ENCODE data around the gene ARHGEF6.

ARHGEF6 gene

DNA sequence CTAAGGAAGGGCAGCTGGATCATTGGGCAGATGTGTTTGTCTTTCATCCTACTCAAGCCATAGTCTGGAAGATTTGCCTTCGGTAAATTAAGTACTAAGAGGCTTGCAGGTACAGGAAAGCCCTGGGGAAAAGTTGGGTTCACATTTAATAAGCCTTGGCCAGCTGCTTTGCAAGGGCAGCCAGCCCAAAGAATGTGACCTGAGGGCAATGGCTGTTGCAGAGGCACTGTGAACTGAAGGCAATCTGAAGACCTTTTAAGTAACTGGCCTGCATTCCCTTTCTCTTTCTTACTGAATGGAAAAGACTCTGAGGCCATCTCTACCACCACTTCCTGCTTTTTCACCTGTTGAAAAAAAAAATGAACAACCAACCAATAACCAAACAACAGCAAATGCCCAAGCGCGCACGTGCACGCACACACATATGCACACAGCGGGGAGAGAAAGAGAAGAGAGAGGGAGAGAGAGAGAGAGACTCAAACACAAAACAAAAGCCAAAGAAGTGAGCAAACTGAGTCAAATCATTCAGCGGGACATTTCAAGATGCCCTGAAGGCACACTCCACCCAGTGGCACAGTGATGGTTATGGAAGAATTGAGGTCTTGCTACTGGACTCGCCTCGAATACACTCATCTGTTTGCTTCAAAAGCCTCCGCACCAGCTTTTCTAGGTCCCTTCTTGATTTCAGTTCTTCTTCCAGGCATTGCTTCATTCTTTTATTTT lies 113.1 kb downstream of the ARHGEF6 start:
- H3K4me1 Mint-ChIP-seq (ENCODE audit: low read depth) = peaks cover 75% of the 10 kb centered on the region
- peaks cover 16% of the 10 kb centered on the region for H3K27me3 Mint-ChIP-seq
- no peak for DNase-seq
- peaks cover 4% of the 10 kb centered on the region for H3K9me3 Mint-ChIP-seq
- peaks cover 88% of the 10 kb centered on the region for H3K36me3 Mint-ChIP-seq (ENCODE audit: low read depth)
- H3K4me3 Mint-ChIP-seq = no peak overlapping the region
- peak overlapping the region; percentile 61 for H3K27ac Mint-ChIP-seq

DNA sequence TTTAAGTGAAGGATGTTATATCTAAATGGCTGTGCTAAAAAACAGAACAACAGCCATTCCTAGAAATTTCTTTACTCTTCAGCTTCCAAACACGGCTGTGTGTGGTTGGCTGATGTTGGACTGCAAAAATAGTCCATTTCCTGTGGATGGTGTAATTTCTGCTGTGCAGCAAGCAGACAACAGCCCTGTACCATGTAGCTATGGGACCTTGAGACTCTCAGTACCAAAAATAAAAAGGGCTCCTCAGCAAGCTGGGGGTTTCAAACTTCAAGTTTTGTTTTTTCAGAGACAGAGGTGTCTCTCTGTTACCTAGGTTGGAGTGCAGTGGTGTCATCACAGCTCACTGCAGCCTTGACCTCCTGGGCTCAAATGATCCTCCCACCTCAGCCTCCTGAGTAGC lies 114.6 kb downstream of the ARHGEF6 start:
- DNase-seq = no peak
- Mint-ChIP-seq H3K27ac (no peak overlapping the region), H3K9me3 (peaks cover 4% of the 10 kb centered on the region), H3K4me1 (ENCODE audit: low read depth) (peaks cover 71% of the 10 kb centered on the region), H3K4me3 (no peak overlapping the region), H3K36me3 (ENCODE audit: low read depth) (peaks cover 85% of the 10 kb centered on the region), H3K27me3 (peaks cover 25% of the 10 kb centered on the region)

DNA sequence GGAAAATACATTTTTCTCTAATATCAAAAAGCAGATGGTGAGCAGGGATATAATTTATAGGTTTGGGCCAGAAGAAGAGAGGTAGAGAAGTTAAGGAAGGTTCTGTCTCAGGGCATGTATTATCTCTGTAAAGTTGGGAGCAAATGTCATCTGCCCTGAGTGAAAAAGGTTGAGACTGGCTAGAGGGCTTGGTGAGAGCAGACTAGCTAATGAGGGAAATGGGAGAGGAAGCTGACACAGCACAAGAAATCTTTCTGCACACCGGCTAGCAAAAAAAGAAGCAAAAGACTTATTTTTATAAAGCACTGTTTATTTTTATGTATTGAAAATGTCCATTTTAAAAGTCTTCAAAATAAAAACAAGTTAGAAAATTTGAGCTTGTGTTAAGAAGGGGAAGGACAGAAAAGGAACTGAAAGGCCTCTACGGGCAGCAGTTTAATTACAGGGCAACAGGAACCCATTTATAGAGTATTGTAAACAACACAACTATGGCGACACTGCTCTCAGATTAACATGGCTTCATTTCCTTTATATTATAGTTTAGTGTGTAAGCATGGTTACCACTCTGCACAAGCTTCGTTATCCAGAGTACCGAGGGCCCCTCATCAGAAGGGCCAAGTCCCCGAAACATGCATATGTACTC lies 115.4 kb downstream of the ARHGEF6 start:
- Mint-ChIP-seq H3K4me3 (no peak overlapping the region), H3K9me3 (peaks cover 4% of the 10 kb centered on the region), H3K27me3 (peaks cover 28% of the 10 kb centered on the region), H3K36me3 (ENCODE audit: low read depth) (peaks cover 84% of the 10 kb centered on the region), H3K4me1 (ENCODE audit: low read depth) (peaks cover 71% of the 10 kb centered on the region), H3K27ac (peak overlapping the region; percentile 66)
- DNase-seq = no peak

DNA sequence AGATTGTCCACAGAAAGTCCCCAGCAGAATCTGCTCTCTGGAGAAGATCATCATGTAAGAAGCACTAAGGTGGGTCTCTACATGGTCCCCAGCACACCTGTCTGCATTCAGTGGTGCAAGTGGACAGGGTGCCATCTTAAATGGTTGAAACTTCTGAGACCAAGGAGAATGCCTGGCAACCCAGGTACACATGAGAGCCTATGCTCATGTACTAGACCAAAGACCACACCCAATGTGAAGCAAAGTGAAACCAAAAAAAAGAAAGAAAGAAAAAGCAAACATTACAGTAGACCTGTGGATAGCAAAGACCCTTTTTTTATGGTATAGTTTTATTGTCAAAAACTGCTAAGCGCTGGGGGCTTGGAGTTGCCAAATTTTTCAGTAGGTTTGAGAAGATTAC lies 117.8 kb downstream of the ARHGEF6 start:
- H3K9me3 Mint-ChIP-seq = peaks cover 4% of the 10 kb centered on the region
- peak overlapping the region; percentile 79 for H3K27ac Mint-ChIP-seq

DNA sequence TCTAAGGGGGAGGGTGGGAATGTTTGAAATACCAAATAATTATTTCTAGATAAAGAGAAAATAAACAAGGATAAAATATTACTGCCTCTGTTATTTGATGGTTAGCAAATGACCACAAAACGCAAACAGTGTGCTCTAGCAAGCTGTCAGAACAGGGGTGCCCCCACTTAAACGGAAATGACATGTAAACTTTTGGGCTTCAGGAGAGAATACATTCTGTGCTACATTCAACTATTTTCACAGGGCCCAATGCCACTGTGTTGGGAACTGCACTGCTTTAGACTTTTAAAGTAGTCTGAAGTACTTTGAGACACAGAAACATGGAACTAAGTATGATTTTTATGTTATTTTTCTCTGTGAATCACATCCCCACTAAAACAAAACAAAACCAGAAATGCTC lies 118.6 kb downstream of the ARHGEF6 start:
- no peak overlapping the region for H3K4me3 Mint-ChIP-seq
- H3K27me3 Mint-ChIP-seq = peaks cover 15% of the 10 kb centered on the region
- H3K27ac Mint-ChIP-seq = peak overlapping the region; percentile 79
- H3K9me3 Mint-ChIP-seq = peaks cover 4% of the 10 kb centered on the region
- peaks cover 87% of the 10 kb centered on the region for H3K36me3 Mint-ChIP-seq (ENCODE audit: low read depth)
- peaks cover 77% of the 10 kb centered on the region for H3K4me1 Mint-ChIP-seq (ENCODE audit: low read depth)
- DNase-seq = no peak

More for the DNA sequence above, 117.8 kb downstream of the ARHGEF6 start:
- Mint-ChIP-seq H3K27me3 (peaks cover 15% of the 10 kb centered on the region), H3K4me1 (ENCODE audit: low read depth) (peaks cover 79% of the 10 kb centered on the region), H3K36me3 (ENCODE audit: low read depth) (peaks cover 87% of the 10 kb centered on the region), H3K4me3 (no peak overlapping the region)
- no peak for DNase-seq

DNA sequence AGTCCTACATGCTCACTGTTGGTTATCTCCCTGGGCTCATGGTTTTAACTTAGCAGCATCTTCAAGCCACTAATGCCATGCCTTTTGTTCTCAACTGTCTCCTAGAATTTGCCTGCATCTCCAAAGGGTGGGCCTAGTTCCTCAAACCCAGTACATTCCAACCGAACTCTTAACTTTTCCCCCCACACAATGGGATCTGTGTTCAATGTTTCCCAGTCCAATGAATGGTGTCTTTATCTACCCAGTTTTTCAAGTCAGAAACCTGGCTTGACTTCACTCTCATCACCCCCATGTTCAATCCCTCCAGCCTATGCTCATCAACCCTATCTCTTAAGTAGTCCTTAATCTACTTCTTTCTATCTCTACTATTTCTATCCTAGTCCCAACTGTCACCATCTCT lies 119.8 kb downstream of the ARHGEF6 start:
- Mint-ChIP-seq H3K4me1 (ENCODE audit: low read depth) (peaks cover 81% of the 10 kb centered on the region), H3K27me3 (peaks cover 23% of the 10 kb centered on the region), H3K27ac (peak overlapping the region; percentile 95), H3K36me3 (ENCODE audit: low read depth) (peaks cover 87% of the 10 kb centered on the region), H3K9me3 (peaks cover 4% of the 10 kb centered on the region), H3K4me3 (no peak overlapping the region)
- no peak for DNase-seq

DNA sequence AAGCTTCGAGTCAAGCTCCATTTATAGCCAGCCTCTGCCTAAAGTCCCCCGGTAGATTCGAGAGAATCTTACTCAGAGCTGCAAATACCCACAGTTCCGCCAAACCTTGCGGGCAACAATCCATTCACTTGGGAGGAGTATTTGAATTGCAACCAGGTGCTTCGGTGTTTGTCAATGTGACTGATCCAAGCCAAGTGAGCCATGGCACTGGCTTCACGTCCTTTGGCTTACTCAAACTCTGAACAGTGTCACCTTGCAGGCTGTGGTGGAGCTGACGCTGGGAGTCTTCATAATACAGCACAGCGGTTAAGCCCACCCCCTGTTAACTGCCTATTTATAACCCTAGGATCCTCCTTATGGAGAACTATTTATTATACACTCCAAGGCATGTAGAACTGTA lies 121.6 kb downstream of the ARHGEF6 start:
- Mint-ChIP-seq H3K27me3 (peaks cover 29% of the 10 kb centered on the region), H3K9me3 (no peaks in the 10 kb centered on the region), H3K36me3 (ENCODE audit: low read depth) (peaks cover 88% of the 10 kb centered on the region), H3K27ac (peak overlapping the region; percentile 95), H3K4me3 (peak overlapping the region; percentile 83), H3K4me1 (ENCODE audit: low read depth) (peaks cover 84% of the 10 kb centered on the region)
- DNase-seq = no peak

DNA sequence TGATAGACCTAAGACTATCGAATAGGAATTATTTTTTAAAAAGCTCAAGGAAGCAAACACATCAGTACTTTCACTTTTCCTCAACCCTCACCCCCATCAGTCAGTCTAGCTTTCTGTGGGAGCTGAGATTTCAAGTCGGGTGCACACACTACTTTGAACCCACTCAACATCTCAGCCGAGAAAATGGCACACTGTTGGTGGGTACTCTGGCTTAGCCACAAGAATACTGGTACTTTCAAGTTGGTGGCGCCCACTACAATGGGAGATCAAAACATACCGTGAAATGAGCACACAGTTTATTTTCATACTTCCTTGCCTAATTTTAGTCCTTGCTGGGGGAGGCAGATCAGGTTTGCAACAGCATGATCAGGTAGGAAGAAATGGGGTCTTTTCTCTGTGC lies 122.6 kb downstream of the ARHGEF6 start:
- Mint-ChIP-seq H3K4me1 (ENCODE audit: low read depth) (peaks cover 86% of the 10 kb centered on the region), H3K9me3 (no peaks in the 10 kb centered on the region), H3K27me3 (peaks cover 29% of the 10 kb centered on the region), H3K27ac (peak overlapping the region; percentile 95), H3K36me3 (ENCODE audit: low read depth) (peaks cover 90% of the 10 kb centered on the region), H3K4me3 (peak overlapping the region; percentile 83)
- no peak for DNase-seq

DNA sequence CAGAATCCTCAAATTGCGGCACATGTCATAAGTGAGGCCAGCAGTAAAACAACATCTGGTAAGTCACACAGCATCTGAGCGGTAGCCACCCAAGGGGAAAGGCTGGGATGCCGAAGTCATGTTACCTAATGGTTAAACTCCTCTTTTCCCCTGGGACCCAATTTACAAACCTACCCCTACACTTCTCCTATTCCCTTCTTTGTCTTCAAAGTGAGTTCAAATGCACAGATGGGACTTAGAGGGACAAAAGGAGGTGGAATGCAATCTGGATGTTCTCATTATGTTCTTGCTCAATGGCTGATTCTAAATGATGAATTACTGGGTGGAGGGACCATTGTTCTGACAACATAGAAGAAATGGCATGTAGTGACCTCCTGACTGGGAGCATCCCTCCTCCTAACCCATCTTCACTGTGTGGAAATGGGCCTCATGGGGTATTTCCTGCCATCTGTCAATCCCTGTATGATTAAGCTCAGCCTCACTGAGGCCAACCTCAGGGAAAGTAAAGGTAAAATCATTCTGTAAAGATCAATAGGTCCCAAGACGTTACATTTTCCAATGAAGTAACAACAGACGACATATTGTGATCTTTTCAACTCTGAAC lies 124.3 kb downstream of the ARHGEF6 start:
- DNase-seq = no peak
- Mint-ChIP-seq H3K27ac (peak overlapping the region; percentile 95), H3K4me1 (ENCODE audit: low read depth) (peaks cover 80% of the 10 kb centered on the region), H3K4me3 (peak overlapping the region; percentile 83), H3K27me3 (peaks cover 25% of the 10 kb centered on the region), H3K36me3 (ENCODE audit: low read depth) (peaks cover 98% of the 10 kb centered on the region), H3K9me3 (no peaks in the 10 kb centered on the region)

DNA sequence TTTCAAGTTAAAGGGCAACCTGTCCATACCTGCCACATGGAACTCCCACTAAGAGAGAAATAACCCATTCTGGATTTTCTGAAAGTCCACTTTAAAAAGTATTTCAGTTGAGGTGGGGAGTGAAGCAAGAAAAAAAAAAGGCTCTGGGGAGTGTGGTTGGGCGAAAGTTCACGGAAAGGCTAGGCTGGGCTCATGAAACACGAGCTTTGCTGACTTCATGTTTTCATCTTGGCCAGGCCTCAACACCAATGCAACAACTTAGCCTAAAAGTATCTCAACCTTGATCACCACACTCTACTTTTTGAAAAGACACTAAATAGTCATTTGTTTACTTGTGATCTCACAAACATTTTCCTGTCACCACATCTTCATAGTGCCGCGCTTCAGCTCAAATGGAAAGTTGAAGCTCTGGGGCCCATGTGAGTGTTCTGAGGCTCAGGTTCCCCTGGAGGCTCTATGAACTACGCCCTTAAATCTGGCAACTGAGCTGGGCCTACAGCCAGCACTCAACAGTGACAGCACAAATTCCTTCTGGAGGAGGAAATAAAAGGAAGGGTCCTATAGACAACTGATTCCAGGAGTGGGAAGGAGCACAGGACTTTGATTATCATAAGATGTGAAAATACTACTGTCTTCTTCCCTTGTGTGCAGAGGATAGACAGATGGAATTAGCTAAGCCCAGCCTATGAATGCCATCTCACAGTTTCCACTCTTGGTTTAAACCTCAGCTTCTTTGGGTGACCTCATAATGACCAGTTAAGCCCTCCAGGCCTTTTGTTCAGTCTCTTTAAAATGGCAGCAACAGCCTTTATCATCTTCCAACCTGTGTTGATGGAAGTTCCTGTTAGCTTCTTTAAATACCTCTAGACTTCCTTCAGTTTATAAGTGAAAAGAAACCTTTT lies 127.7 kb downstream of the ARHGEF6 start:
- peak overlapping the region; percentile 95 for H3K27ac Mint-ChIP-seq
- DNase-seq = no peak
- peaks cover 48% of the 10 kb centered on the region for H3K4me1 Mint-ChIP-seq (ENCODE audit: low read depth)
- H3K9me3 Mint-ChIP-seq = no peaks in the 10 kb centered on the region
- H3K4me3 Mint-ChIP-seq = peak overlapping the region; percentile 83
- peaks cover 97% of the 10 kb centered on the region for H3K36me3 Mint-ChIP-seq (ENCODE audit: low read depth)
- H3K27me3 Mint-ChIP-seq = peaks cover 27% of the 10 kb centered on the region

DNA sequence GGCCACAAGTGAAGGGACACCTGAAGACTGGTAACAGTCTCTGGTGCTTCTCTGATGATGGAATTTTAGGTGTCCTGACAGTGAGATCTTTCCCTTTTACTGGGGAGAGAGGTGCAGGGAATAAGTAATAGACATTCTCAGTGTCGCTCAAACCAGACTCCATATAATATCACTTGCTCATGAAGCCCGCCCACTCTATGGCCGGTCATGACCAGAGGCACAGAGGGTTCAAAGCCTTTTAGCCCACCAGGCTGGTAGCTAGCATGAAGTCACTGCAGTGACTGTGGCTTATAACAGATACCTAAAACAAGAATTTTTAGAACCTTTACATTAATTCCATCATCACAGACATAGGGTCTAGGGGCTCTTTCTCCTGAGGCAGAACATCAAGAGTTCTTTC lies 129.9 kb downstream of the ARHGEF6 start:
- H3K36me3 Mint-ChIP-seq (ENCODE audit: low read depth) = peaks cover 75% of the 10 kb centered on the region
- H3K4me1 Mint-ChIP-seq (ENCODE audit: low read depth) = peaks cover 47% of the 10 kb centered on the region
- no peak for DNase-seq
- peak overlapping the region; percentile 83 for H3K4me3 Mint-ChIP-seq
- H3K27ac Mint-ChIP-seq = peak overlapping the region; percentile 95
- no peaks in the 10 kb centered on the region for H3K9me3 Mint-ChIP-seq
- peaks cover 16% of the 10 kb centered on the region for H3K27me3 Mint-ChIP-seq

DNA sequence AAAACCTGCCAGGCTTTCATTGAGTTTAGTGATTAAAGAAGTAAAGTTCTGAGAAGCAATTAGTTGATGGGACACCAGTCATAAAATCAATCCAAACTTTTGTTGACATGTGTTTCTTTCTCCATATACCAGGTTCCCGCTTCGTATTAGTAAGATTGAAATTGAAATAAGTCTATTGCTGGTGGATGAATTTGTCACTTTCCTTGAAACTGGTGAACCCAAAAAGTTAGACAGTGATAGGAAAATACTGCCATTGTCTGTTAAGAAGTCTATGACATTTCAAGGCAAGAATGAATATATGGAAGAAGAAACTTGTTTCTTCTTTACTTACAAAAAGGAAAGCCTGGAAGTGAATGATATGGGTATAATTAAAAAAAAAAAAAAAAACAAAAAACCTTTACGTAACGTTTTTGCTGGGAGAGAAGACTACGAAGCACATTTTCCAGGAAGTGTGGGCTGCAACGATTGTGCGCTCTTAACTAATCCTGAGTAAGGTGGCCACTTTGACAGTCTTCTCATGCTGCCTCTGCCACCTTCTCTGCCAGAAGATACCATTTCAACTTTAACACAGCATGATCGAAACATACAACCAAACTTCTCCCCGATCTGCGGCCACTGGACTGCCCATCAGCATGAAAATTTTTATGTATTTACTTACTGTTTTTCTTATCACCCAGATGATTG lies 132.9 kb downstream of the ARHGEF6 start, which contains the start of gene CD40LG:
Gene CD40LG (plus strand): TSS at position 482 of the 684 bp plus-strand sequence. CDS start 91 bp downstream, at position 573.
- Mint-ChIP-seq H3K27ac (peak within 1 kb of the TSS; percentile 95), H3K4me1 (ENCODE audit: low read depth) (peaks cover 43% of the 10 kb centered on the region), H3K9me3 (no peaks in the 10 kb centered on the region), H3K36me3 (ENCODE audit: low read depth) (peaks cover 45% of the 10 kb centered on the region), H3K4me3 (peak within 1 kb of the TSS; percentile 83), H3K27me3 (peaks cover 16% of the 10 kb centered on the region)
- no peak for DNase-seq

DNA sequence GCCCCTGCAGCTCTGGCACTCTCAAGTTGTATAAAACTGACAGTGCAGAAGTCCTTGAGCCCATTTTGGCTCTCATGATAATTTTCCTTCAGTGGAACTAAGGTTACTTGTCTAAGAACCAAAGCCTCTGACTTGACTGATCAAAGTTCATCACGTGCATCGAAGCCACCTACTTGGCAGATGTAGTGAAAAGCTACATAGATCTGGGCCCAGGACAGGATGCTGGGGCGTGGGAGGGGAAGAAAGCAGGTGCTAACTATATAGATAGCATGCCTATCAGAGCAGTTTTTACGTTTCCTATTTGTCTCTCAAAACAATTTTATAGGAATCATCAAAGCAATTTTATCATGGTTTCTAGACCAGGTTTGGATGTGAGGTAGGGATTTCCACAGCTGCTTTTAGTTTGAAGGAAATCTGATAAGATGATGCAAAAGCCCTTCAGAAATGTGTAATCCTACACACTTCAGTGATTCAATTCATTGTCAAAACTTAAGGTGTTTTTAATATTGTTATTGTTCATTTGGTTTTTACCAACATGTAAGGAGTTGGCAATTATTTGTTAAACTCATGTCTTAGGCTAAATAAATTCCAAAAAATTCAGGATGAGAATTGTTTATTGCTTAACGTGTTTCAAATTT lies 134.0 kb downstream of the ARHGEF6 start:
- peaks cover 34% of the 10 kb centered on the region for H3K36me3 Mint-ChIP-seq (ENCODE audit: low read depth)
- H3K27ac Mint-ChIP-seq = peak overlapping the region; percentile 95
- H3K4me1 Mint-ChIP-seq (ENCODE audit: low read depth) = peaks cover 51% of the 10 kb centered on the region
- peaks cover 21% of the 10 kb centered on the region for H3K27me3 Mint-ChIP-seq
- H3K4me3 Mint-ChIP-seq = peak overlapping the region; percentile 83
- peak; percentile 56 for DNase-seq
- H3K9me3 Mint-ChIP-seq = no peaks in the 10 kb centered on the region

Measured in activated T-cell treated with anti-CD3 and anti-CD28 coated beads, Interleukin-2, amount 50 U/mL, for 24 hours (primary cell).